HG03039 (cell line): ENCODE results near the gene TAL1.

ENCODE experiments used
- ATAC-seq: cut with Tn5 transposase; IDR thresholded peaks from one replicate; pipeline ENCODE4 v1.9.1; 2021; ENCODE audit warnings: mild to moderate bottlenecking, moderate library complexity; ENCODE audit not compliant: unreplicated experiment

The TAL1 gene

GRCh38 chr1:47189844-47190508 lies 42.0 kb downstream of the TAL1 start, which contains the start of gene PDZK1IP1:
TSS of gene PDZK1IP1 (minus strand) at chr1:47190036. CDS start at chr1:47189932, 104 bp downstream.
- no peak for ATAC-seq

GRCh38 chr1:47188791-47189785 lies 42.9 kb downstream of the TAL1 start:
- ATAC-seq, result no peak

GRCh38 chr1:47187926-47188250 lies 44.1 kb downstream of the TAL1 start:
- ATAC-seq, result no peak

- no peak for ATAC-seq
Measured at GRCh38 chr1:47187231-47187925, 44.6 kb downstream of the TAL1 start.

- no peak for ATAC-seq
Measured at GRCh38 chr1:47186267-47187185, 45.5 kb downstream of the TAL1 start.

- ATAC-seq, result no peak
Measured at GRCh38 chr1:47184822-47185677, 47.0 kb downstream of the TAL1 start.

GRCh38 chr1:47184090-47184821 lies 47.8 kb downstream of the TAL1 start:
- ATAC-seq, result no peak

- ATAC-seq, result no peak
Measured at GRCh38 chr1:47183308-47184089, 48.5 kb downstream of the TAL1 start.

- no peak for ATAC-seq
Measured at GRCh38 chr1:47182676-47183235, 49.3 kb downstream of the TAL1 start.

- no peak for ATAC-seq
Measured at GRCh38 chr1:47181955-47182675, 49.9 kb downstream of the TAL1 start.

GRCh38 chr1:47181095-47181954 lies 50.7 kb downstream of the TAL1 start:
- no peak for ATAC-seq

GRCh38 chr1:47180603-47181094 lies 51.4 kb downstream of the TAL1 start:
- ATAC-seq, result no peak

- no peak for ATAC-seq
Measured at GRCh38 chr1:47179988-47180563, 51.9 kb downstream of the TAL1 start.

GRCh38 chr1:47179017-47179987 lies 52.7 kb downstream of the TAL1 start:
- peak; percentile 66 for ATAC-seq
